ENCODE measurements around the gene HS6ST1.

DNA sequence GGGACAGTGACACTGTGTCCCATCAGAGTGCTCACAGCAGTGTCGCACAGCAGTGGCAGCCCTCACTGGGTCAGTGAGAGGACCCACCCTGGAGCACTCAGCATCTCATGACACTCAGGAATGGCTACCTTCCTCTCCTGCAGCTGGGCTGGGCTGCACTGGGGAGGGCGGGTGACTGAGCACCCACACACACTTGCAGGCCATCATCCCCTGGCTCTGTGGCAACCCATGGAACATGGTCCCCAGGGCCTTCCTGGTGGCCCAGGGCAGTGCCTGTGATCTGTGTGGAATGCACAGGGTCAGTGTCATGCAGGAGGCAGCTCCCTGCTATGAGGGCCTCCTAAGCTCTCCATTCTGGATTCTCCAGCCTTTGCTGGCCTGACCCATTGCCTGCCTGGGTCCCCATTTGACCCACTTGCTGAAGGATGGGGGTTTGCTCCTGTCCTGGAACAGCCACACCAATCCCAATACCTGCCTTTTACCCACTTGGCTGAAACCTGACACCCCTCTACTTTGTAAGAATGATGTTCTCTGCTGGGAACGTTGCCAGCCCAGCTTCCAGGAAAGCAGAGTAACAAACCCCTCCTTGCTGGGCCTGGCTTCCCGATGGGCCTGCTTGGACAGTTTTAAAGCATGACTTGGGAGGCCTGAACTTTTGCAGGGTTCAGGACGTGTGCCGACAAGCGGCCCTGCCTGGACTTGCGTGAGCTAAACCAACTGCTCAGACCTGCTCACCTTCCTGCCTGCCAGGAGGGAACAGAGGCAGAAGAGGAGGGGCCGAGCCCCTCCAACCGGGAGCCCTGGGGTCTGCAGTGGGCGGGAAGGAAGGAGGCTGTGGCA lies 13.7 kb downstream of the HS6ST1 start:
- TF ChIP-seq, protein P1, sequence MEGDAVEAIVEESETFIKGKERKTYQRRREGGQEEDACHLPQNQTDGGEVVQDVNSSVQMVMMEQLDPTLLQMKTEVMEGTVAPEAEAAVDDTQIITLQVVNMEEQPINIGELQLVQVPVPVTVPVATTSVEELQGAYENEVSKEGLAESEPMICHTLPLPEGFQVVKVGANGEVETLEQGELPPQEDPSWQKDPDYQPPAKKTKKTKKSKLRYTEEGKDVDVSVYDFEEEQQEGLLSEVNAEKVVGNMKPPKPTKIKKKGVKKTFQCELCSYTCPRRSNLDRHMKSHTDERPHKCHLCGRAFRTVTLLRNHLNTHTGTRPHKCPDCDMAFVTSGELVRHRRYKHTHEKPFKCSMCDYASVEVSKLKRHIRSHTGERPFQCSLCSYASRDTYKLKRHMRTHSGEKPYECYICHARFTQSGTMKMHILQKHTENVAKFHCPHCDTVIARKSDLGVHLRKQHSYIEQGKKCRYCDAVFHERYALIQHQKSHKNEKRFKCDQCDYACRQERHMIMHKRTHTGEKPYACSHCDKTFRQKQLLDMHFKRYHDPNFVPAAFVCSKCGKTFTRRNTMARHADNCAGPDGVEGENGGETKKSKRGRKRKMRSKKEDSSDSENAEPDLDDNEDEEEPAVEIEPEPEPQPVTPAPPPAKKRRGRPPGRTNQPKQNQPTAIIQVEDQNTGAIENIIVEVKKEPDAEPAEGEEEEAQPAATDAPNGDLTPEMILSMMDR (IDR thresholded peaks at IDR 0.05; ENCODE audit: low read length), result no peak
- no peak for TF ChIP-seq EZH2 (IDR thresholded peaks at IDR 0.05; ENCODE audit: borderline replicate concordance, low read length)

Measured in OCI-LY1 (cell line).